Measurements from ENCODE around the gene EIF6.
"Not testable (repeated sequence)": the region's sequence is repeated elsewhere in the genome, so short reads cannot be mapped to it uniquely, and the experiment has no call there.

Gene EIF6

DNA sequence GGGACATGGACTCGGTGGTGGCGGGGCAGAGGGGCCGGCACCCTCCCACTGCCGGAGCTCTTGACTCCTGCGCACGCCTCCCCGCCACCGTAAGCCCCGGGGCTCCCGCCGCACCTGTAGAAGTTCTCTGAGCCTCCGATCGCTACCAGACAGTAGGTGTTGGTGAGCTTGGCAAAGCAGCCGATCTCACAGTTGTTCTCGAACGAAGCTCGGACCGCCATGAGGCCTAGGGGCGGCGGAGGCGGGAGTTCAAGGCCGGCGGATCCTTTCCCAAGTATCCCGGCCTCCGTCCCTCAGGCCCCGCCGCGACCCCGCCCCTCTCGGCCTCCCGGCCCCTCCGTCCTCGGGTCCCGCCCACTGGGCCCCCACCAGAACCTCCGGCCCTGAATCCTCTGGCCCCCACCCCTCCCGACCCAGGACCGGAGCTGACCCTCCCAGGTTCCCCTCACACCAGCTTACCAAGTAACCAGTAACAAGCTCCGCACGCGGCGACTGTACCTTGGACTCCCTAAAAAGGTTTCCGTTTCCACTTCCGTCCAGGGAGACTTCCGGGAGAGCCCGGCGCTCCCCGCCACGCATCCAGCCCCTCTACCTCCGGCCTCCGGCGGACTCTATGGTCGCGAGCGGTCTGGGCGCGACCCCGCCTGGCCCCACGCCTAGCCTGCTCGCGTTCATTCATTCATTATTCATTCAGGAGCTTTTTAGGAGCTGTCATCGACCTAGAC lies at the start of gene EIF6:
Gene EIF6, minus strand, starts transcription at position 506 of the 725 bp plus-strand sequence. Its CDS starts 285 bp downstream, at position 221.
- DNase-seq (ENCODE audit: low spot score): peak; percentile 85

DNA sequence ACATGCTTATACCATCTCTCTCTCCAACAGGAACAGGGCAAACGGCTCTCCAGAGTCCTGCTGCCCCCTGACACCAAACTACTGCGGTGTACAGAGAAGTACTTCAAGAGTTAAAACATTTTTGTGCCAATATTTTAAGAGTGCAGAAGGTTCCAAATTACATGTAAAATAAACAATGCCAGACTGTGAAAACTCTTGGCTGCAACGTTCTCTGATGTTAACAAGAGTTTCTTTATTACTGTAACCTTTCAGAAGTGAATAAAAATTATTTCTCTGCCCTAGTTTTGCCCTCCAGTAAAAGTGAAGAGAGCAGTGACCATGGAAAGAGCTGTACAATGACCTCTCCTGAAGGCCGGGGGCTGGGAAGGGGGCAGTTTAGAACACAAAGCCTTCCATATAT lies 49.0 kb upstream of the EIF6 start:
- DNase-seq (ENCODE audit: low spot score): no peak

DNA sequence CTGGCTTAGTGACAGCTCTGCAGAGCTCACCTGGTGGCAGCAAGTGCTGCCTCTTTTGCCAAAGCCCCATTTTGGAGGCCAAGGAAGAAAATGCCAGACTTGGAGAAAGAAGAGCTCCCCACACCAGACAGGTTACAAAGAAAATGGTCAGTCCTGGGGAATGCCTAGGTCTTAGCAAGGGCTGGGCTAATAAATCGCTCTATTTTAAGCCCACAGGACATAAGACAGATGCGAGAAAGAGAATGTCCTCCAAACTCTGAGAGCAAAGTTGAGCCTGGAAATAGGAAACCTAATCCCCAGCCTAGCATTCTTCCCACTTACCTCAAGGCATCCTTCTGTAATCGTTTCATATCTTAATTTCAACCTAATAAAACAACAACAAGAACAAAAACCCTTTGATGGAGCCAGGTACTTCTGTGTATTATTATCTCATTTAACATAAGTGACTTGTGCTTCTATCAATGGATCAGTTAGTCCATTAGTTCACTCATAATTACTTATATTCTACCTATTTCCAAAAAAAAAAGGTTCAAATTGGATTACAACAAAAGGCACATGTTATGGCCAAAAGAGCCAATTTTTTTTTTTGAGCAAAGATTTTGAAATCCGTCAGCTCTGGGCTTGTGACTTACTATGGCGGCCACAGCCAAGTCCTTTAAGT lies 48.1 kb upstream of the EIF6 start:
- DNase-seq (ENCODE audit: low spot score): no peak

DNA sequence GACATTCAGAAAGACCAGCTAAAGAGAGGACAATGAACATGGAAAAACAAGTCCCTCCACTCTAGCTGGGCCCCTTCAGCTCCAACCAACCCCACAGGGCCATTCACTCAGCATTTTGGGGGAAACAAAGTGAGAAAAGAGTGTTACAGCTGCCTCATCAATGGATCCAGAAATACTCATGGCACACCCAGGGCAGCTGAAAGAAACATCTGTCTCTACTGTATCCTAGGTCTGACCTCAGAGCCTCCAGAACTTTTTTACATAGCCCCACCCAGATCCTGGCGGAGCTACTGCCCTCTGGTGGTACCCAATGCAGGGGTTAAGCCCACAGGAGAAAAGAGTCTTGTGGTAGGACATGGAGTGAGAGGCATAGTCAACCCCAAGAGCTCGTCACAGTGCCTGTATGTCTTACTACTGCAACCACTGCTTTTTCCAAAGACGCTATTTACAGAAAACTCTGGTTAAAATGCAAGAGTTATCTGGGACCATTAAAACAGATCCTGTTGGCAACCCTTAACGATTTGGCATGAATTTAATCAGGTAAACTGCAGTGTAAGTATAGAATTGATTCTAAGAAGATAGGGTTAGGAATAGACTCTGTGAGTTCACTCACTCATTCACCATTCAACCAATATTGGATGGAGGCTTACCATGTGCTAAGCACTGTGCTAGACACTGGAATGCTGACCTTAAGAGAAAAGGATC lies 45.0 kb upstream of the EIF6 start:
- peak; percentile 22 for DNase-seq (ENCODE audit: low spot score)

DNA sequence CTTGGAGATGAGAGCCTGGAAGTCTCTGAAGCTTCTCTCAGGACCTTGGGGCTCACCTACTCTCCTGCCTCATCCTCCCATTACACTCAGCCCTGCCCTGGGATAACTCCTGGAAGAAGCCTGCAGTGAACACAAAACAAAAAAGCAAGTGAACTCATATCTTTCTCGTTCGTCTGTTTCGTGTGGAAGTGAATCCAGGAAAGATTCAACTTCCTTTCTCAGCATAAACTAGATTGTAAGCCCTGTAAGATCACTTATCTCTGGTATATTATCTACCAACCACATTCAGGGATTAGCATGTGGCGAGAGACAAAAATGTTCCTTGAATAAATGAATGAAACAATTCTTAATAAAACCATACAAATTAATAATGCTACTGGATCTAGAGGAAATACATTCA lies 44.1 kb upstream of the EIF6 start:
- DNase-seq (ENCODE audit: low spot score): no peak

DNA sequence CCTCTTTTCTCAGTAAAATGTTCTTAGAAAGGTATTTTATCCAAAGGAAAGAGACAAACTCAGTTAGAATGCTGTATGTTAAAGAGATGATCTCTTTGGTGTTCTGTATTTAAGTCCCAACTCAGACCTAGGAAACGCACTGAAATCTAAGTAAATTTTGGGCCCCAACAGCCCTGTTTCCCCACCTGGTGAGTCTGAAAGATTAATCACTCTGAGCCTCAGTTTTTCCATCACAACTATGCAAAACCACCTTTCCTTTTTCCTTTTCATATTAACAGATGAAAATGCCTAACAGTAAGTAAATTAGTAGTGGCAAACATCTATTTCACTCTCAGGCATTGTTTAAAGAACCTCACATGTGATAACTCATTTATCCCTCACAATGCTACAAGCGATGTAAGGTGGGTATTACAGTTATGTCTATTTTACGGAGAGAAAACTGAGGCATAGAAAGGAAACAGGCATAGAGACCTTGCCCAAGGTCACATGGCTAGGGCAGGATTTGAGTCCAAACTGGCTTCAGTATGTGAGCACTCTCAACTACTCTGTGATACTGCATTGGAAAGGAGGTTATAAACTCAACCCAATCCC lies 43.6 kb upstream of the EIF6 start:
- DNase-seq (ENCODE audit: low spot score): no peak

DNA sequence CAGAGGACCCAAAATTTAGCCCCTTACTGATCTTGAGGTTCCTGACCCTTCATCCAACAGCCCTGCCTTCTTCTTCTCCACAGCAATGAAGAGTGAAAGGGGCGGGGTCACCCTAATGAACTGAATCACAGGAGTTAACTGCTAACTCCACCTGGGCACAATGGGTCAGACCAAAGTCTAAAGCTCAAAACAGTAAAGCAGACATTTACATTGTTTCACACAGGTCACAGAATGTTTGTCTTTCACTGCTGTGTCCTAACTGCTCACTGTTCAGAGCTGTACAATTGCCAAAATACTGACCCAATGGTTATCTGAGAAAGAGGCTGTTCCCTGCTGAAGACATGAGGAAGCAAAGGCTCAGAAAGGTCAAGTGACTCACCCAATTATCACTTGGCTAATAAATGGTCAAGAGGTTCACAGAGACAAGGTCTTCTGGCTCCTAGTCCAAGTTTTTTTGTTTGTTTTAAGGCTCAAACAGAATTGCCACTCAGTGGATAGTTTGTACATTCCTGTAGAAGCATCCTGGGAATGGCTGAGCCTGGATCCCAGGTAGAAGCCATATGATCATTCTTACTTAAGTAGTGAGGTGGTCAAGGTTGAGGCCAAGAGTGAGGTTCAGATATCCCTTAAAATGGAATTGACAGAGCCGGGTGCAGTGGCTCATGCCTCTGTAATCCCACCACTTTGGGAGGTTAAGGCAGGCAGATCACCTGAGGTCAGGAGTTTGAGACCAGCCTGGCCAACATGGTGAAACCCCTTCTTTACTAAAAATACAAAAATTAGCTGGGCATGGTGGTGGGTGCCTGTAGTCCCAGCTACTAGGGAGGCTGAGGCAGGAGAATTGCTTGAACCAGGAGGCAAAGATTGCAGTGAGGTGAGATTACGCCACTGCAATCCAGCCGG lies 42.8 kb upstream of the EIF6 start:
- DNase-seq (ENCODE audit: low spot score): no peak

DNA sequence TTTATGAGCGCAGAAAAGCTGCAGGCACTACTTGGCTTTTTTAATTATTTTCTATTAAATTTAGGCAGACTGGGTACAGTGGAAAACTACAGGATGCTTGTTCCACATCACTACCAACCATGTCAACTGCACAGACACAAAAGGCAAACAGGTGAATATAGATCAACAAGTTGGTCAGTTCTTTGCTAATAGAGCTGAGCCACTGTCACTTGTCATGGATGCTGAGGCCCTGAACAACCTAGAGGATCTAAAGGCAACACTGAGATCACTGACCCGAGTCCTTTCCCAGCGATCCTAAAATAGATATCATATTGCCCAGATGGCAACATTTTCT lies 42.1 kb upstream of the EIF6 start:
- DNase-seq (ENCODE audit: low spot score): no peak

DNA sequence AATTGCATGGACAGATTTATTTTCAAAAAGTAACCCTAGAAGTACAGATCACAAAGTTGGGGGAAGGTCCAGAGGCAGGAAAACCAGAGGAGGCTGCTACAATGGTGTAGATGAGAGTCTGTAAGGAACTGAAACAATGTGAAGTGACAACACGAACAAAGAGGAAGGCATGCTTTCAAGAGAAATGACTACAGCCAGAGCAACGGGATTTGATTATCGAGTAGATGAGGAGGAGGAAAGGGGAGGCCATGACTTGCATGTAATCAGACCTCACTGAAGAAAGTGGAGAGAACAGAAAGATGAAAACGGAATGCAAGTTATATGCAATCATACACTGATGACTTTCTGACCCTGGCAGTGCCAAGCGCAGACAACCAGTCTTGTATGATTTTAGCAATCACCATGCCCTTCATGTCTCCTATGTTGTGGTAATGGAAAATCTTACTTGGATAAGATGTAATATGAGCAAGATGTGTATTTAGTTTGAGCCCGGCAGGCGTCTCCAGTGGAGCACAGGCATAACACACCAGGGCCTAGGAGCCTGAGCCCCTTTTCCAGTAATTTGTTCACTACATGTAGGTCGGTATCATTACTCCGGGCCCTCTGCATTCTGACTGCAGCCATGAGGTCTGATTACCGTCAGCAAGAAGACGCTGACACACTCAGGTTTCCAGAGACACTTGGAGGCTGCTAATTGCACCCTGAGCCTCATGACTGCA lies 41.6 kb upstream of the EIF6 start:
- DNase-seq (ENCODE audit: low spot score): no peak

DNA sequence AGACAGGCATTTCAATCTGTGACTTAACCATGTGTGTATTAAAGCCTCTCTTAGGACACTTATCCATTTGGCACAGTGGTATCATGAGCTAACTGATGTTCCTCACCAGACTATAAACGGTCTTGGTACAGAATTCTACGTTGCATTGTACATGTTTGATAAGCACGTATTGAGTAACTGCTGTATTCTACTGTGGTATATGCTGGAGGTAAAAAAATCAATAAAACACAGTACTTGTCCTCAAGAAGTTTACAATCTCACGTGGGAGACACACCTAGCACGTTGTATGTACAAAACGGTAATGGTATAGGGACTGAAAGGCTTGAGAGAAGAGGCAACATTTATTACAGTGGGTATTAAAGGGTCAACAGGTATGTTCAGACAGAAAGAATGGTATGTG lies 40.8 kb upstream of the EIF6 start:
- DNase-seq (ENCODE audit: low spot score): no peak

DNA sequence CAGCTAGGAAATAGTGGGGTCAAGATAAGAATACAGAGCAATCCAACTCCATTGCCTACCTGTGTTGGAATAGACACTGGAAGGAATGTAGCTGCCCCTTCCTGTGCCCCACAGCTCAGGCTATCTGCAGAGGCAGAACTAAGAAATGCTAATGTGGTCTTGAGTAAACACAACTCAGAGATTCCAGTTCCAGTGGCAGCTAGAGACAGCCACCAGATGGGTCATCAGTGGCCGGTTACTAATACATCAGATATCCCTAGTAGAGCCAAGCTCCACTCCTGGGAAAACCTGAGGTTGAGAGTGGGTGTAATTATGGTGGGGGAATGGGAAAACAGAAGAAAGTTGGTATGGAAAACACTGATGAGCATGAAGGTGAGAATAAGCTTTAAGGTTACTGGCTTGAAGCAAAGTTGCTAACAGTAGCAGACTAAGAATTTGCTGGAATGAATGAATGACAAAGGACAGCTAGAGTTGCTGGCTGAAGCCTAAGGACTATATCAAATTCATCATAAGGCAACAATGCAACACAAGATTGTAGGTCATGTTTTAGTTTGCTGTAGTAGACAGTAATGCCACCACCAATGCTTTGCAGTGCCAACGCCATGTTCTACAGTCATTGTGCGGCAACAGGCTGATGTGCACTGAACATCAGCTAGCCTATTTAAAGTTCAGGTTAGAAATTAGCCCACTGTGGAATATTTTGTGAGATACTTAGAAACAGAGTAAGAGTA lies 36.0 kb upstream of the EIF6 start:
- DNase-seq (ENCODE audit: low spot score): no peak

DNA sequence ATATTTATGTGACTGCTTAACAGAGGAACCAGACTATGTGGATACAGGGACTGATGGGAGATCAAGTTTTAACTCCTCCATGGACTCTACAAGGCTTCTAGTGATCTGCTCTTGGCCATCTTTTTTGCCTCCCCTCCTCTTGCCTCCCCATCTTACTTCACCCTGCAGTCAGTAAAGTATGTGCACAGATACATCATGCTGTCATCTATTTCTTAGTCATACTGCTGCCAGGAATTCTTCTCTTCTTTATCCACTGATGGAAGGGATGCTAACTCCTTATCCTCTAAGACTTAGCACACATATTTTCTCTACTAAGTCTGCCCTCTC lies 35.3 kb upstream of the EIF6 start:
- DNase-seq (ENCODE audit: low spot score): no peak

DNA sequence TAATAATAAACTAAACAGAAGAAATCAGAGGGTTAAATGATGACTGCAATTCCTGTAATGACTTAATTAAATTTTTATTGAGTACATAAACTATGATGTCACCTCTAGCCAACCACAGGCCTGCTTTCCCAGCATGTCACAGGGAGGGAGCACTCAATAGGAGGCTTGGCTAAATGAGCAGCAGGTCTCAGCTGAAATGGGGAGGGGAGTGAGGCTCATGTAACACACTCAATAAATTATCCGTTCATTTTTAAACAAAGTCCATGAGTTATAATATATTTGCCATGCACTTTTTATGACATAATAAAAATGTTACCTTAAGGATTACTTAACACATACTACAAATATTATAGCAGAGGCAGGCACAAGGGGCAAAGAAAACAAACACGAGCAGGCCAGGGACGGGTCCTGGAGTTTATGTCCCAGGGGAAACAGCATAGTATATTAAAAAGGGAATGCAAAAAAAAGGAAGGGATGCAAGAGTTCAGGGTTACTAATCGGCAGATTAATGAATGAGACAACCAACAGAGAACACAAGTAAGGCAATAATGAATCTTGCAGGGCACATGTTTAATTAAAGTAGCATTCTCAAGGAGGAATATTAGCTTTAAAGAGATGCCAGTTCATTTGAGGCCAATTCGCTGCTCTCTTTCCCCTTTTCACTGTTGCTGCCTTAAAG lies 34.8 kb upstream of the EIF6 start:
- DNase-seq (ENCODE audit: low spot score): no peak

DNA sequence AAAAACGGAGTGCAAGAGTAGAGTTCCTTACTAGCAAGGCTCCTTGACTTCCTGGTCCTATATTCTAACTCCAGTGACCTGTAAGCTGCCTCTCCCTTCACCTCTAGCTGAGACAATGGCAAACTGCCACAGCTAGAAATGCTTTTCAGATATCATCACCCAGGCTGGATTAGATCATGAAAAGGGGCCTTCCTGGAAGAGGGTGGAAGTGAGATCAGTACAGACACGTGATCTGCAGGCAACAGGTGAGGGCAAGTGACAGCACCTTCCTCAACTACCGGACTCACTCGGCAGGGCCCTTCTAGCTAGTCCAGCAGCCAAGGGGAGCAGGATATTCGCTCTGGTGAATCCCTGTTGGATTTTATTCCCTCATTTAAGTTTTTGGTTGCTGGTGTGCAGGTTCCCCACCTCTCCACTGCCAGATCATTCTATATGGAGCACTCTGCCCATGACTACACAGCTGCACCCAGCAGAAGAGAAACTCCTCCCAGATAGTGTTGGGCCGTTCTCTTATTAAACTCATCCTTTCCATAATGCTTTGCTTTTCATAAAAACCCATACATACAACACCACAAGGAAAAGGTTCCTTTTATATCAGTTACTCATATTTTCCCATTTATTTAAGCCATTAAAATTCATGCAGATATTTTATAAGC lies 34.1 kb upstream of the EIF6 start:
- no peak for DNase-seq (ENCODE audit: low spot score)

DNA sequence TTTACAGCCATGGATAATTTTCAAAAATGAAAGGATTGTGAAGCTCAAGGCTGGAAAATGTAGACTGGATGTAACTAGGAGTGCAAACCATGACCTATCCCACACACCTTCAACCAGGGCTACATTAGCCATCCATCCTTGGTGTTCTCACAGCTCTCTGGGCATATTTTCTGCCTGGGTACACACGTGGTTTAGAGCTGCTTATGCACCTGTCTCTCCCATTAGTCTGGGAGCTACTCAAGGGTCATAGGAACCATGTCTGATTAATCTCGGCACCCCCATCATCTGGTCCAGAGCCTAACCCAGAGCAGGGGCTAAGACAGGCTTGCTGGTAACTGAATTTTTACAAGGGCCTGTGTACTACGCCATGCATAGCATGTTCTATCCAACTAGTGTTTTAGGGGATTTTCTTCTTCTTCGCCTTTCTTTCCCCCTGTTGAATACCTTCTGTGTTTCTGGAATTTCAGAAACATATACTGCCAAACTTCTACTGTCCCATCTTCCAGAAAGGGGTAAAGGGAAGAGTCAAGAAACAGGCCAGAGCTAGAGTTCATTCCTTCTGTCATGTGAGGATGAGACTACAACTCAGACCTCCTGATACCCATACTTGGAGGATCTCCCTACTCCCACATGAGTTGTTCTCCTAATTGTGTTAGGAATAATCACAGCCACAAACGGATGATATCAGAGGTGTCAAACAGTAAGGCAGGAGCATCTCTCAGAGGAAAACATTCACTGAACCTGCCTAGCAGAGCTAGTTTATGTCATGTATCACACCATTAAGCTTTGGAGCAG lies 33.0 kb upstream of the EIF6 start:
- no peak for DNase-seq (ENCODE audit: low spot score)

DNA sequence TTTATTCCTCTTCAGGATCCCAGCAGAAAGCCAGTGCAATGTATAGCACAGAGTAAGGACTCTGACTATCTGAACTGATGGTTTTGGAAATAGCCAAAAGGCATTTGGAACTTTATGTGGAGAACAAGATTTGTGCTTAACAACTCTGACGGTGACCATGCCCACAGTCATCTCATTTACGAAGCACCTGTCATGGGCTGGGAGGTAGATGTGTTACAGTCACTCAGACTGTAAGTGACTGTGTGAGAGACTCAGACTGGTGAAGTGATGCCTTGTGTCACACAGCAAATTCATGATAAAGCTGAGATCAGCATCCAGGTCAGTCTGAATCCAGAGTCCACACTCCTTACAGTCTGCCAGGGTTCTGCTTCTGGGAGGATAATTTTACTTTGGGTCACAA lies 31.5 kb upstream of the EIF6 start:
- DNase-seq (ENCODE audit: low spot score): no peak

DNA sequence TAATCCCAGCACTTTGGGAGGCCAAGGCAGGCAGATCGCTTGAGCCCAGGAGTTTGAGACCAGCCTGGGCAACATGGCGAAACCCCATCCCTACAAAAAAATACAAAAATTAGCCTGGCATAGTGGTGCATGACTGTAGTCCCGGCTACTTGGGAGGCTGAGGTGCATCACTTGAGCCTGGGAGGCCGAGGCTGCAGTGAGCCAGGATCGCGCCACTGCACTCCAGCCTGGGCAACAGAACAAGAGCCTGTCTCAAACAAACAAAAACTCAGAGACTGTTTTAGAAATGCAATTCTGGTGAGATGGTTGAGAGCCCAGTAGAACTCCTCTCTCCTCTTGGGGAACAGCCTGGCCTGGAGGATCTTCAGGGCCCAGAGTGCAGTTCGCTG lies 31.1 kb upstream of the EIF6 start:
- DNase-seq (ENCODE audit: low spot score): not testable (repeated sequence)

DNA sequence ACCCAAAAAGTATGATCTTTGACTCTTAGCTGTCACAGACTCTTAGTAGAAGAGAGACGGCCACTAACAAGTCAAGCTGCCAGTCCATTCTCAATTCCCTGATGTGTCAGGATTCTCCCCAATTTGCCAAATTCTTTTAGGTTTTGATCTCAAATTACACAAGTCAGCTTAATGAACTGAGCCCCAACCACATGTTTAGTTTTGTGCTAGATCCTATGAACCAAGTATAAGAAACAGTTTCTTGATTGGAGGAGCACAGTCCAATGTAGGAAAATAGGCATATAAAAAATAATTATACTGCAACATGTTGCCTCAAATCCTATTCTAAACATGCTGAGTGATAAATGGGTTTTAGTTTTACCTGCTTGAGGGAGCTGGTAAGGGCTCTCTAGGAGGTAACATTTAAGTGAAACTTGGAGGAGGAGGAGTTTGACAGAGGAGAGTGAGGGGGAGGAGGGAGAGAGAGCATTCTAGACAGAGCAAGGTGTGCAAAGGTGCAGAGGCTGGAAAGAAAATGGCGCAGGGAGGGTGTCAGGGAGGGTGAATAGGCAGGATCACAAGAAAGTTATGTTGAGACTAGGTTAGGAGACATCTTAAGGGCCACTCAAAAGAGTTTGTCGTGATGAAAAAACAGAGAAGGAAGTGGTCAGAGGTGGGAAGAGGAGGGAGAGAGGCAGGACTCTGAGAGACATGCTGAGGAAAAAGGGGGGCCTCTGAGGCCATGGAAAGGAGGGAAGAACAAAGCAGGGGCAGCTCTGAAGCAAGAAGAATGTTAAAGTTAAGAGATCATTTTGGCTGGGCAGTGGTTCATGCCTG lies 30.5 kb upstream of the EIF6 start:
- DNase-seq (ENCODE audit: low spot score): no peak

Measured in CD4-positive, alpha-beta T cell treated with Interleukin-2 at 100 ng/mL for 4 hours (primary cell).